NCI-H2227 (cell line): ENCODE measurements around the gene IQCE.

Experiments used
- DNase-seq: peaks from one replicate; lab custom pipeline; 2025; ENCODE audit not compliant: unreplicated experiment; lab: John Stamatoyannopoulos, UW

IQCE gene

GRCh38 chr7:2558629-2559282, at the start of gene IQCE:
IQCE (plus strand) TSS chr7:2558979; CDS start chr7:2559182, 203 bp downstream.
- peak; percentile 90 for DNase-seq

- DNase-seq, result no peak
These were observed 49.4 kb upstream of the IQCE start for GRCh38 chr7:2509298-2509906.

- DNase-seq, result no peak
These were observed 48.5 kb upstream of the IQCE start for GRCh38 chr7:2510130-2510776.

- DNase-seq, result no peak
These were observed 47.6 kb upstream of the IQCE start for GRCh38 chr7:2510909-2511768.

GRCh38 chr7:2511769-2512168, 47.0 kb upstream of the IQCE start:
- no peak for DNase-seq

GRCh38 chr7:2512179-2512661, 46.6 kb upstream of the IQCE start:
- no peak for DNase-seq

GRCh38 chr7:2512713-2513112, 46.1 kb upstream of the IQCE start:
- DNase-seq, result no peak

GRCh38 chr7:2513702-2514101, 45.1 kb upstream of the IQCE start:
- no peak for DNase-seq

GRCh38 chr7:2514473-2515423, 44.0 kb upstream of the IQCE start:
- DNase-seq, result no peak

GRCh38 chr7:2515424-2516193, 43.2 kb upstream of the IQCE start:
- no peak for DNase-seq

- peak; percentile 23 for DNase-seq
These were observed 42.6 kb upstream of the IQCE start for GRCh38 chr7:2516194-2516555.

- no peak for DNase-seq
These were observed 41.8 kb upstream of the IQCE start for GRCh38 chr7:2517026-2517425.

GRCh38 chr7:2517678-2518507, 40.9 kb upstream of the IQCE start:
- no peak for DNase-seq

- DNase-seq, result no peak
These were observed 40.1 kb upstream of the IQCE start for GRCh38 chr7:2518737-2519118.

- peak; percentile 92 for DNase-seq
These were observed 39.5 kb upstream of the IQCE start, which contains the start of gene LFNG for GRCh38 chr7:2519119-2519930. LFNG (plus strand) TSS chr7:2519774; CDS start chr7:2519862, 88 bp downstream.

GRCh38 chr7:2520131-2520760, 38.5 kb upstream of the IQCE start:
- DNase-seq, result peak; percentile 29

- DNase-seq, result no peak
These were observed 38.0 kb upstream of the IQCE start for GRCh38 chr7:2520761-2521290.
